Mesothelial cell of epicardium (in vitro differentiated cells): ENCODE results near the gene VEGFA. TPM values are rescaled to one million over a fixed set of nuclear protein-coding genes. Genes with fewer than 3 reads are reported as not detected.

Experiments used
- DNase-seq, 2 experiments: peaks; one replicate each; pipeline ENCODE4 v3.0.0; 2021; ENCODE audit warnings: low spot score in 2 of 2; ENCODE audit not compliant: unreplicated experiment in 2 of 2
- H3K27ac Mint-ChIP-seq: 2 replicates; pipeline ENCODE4 v1.8.0; 2021; ENCODE audit warnings: mixed read lengths
- H3K27me3 Mint-ChIP-seq: 2 replicates; pipeline ENCODE4 v1.8.0; 2021; ENCODE audit warnings: low read depth, mixed read lengths
- H3K36me3 Mint-ChIP-seq: 2 replicates; pipeline ENCODE4 v1.8.0; 2021; ENCODE audit warnings: mixed read lengths
- H3K4me1 Mint-ChIP-seq: 2 replicates; pipeline ENCODE4 v1.8.0; 2021; ENCODE audit warnings: mixed read lengths
- H3K4me3 Mint-ChIP-seq: 2 replicates; pipeline ENCODE4 v1.8.0; 2021; ENCODE audit warnings: mild to moderate bottlenecking, moderate library complexity, mixed read lengths
- H3K9me3 Mint-ChIP-seq: 2 replicates; pipeline ENCODE4 v1.8.0; 2021; ENCODE audit warnings: mixed read lengths
- total RNA-seq: library from RNA; stranded (reverse); gene quantifications from 3 replicates; pipeline ENCODE4 v1.2.1, GENCODE V29; 2021
- TF ChIP-seq, protein P1 (sequence below): fragments of 200-600 bp; sonication (generic); IDR thresholded peaks from one replicate; pipeline ENCODE4 v1.5.0; 2021; ENCODE audit warnings: antibody characterized with exemption; ENCODE audit not compliant: unreplicated experiment

Gene VEGFA
- total RNA-seq, 1 donor from 2014 or later = 185 TPM

DNA sequence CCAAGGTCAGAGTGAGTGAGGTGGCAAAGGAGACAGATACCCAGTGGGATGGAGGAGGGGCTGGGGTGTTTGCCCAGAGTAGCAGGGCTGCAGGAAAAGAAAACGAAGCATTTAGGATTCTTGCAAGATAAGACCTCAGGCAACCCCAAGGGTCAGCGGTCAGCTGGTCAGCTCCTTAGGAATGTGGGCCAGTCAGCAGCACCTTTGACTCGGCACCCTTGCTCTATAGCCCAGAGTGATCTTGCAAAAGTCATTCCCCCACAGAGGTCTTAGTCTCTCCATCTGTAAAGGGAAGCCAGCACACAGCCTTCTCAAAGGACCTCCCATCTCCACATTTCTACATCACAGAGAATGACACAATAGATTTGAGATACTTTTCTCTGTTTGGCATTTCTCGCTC lies 56.7 kb downstream of the VEGFA start:
- Mint-ChIP-seq H3K9me3 (no peaks in the 10 kb centered on the region), H3K4me3 (no peak overlapping the region), H3K27me3 (peaks cover 17% of the 10 kb centered on the region), H3K36me3 (no peaks in the 10 kb centered on the region), H3K27ac (no peak overlapping the region), H3K4me1 (no peaks in the 10 kb centered on the region)
- DNase-seq = no peak
- TF ChIP-seq, protein P1, sequence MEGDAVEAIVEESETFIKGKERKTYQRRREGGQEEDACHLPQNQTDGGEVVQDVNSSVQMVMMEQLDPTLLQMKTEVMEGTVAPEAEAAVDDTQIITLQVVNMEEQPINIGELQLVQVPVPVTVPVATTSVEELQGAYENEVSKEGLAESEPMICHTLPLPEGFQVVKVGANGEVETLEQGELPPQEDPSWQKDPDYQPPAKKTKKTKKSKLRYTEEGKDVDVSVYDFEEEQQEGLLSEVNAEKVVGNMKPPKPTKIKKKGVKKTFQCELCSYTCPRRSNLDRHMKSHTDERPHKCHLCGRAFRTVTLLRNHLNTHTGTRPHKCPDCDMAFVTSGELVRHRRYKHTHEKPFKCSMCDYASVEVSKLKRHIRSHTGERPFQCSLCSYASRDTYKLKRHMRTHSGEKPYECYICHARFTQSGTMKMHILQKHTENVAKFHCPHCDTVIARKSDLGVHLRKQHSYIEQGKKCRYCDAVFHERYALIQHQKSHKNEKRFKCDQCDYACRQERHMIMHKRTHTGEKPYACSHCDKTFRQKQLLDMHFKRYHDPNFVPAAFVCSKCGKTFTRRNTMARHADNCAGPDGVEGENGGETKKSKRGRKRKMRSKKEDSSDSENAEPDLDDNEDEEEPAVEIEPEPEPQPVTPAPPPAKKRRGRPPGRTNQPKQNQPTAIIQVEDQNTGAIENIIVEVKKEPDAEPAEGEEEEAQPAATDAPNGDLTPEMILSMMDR = no peak

DNA sequence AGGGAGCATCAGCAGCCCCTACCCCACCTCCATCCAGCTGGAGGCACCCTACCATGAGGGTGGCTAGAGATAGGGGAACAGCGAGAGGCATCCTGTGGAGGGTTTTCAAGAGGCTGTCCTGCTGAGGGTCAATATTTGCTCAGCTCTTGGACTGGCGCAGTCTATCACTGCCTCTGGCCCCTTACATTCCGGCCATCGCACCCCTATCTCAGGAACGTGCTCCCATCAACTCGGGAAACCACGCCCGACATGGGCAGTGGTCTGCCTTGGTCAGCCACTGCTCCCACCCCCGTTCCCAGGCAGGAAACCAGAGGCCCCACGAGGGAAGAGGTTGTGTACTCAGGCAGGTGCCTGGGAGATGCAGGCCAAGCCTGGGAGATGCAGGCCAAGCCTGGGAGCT lies 57.9 kb downstream of the VEGFA start:
- no peak for DNase-seq
- Mint-ChIP-seq H3K4me3 (no peak overlapping the region), H3K36me3 (no peaks in the 10 kb centered on the region), H3K9me3 (no peaks in the 10 kb centered on the region), H3K27me3 (peaks cover 12% of the 10 kb centered on the region), H3K4me1 (peaks cover 6% of the 10 kb centered on the region), H3K27ac (no peak overlapping the region)
- TF ChIP-seq, protein P1 = no peak

DNA sequence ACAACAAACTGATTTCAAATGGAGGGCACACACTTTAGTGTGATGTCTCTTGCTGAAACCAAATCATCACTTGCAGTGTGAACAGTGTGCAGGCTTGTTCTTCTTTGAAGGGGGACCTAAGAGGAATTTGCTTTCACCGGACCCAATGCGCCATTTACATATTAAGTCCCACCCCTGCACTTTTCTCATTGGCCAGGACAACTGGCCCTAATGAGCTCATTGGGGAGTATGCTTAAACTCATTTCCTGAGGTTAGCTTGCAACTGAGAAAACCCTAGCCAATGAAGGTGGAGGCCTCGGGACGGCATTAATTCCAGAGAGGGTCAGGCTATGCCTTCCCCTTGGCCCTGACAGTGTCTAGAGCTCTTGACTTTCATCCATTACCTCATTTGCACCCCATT lies 58.7 kb downstream of the VEGFA start:
- Mint-ChIP-seq H3K4me1 (peaks cover 10% of the 10 kb centered on the region), H3K27ac (no peak overlapping the region), H3K4me3 (no peak overlapping the region), H3K27me3 (peaks cover 11% of the 10 kb centered on the region), H3K9me3 (no peaks in the 10 kb centered on the region), H3K36me3 (no peaks in the 10 kb centered on the region)
- TF ChIP-seq, protein P1 = no peak
- DNase-seq = no peak

DNA sequence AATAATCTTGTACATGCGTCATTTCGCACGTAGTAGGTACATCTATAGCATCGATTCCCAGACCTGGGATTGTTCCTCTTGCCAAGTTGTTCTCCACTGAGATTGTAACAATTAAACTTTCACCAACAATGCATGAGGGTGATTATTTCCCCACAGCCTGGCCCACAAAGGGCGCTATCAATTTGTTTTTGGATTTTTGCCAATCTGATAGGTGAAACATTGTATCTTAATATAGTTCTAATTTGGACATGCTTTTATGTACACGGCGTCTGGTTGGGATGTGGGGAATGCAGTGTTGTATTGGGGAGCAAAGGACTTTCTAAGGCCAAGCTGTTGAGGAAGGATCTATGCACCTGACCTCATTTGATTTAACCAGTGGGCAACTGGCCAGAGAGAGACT lies 59.5 kb downstream of the VEGFA start:
- H3K36me3 Mint-ChIP-seq = no peaks in the 10 kb centered on the region
- peaks cover 10% of the 10 kb centered on the region for H3K4me1 Mint-ChIP-seq

DNA sequence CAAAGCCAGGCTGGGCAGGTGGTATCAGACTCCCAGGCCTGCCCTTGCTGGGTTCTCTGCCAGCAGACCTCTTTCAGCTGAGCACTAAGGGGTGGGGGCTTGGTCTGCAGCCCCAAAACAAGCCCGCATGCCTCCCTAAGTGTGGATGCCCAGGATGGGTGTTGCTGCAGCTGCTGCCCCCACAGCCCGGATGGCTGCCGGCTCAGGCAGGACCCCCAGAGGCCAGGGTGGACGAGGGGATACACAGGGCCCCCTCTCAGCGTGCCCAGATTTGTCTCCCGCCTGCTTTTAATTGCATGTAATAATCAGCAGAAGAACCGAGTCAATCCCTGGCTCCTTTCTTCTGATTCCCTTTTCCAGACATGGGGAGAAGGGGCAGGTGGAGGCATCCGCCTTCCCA lies 60.8 kb downstream of the VEGFA start:
- H3K27me3 Mint-ChIP-seq = peaks cover 11% of the 10 kb centered on the region

More for the DNA sequence above, 59.5 kb downstream of the VEGFA start:
- peaks cover 11% of the 10 kb centered on the region for H3K27me3 Mint-ChIP-seq
- no peak overlapping the region for H3K4me3 Mint-ChIP-seq
- H3K9me3 Mint-ChIP-seq = no peaks in the 10 kb centered on the region
- TF ChIP-seq, protein P1 = no peak
- no peak for DNase-seq
- H3K27ac Mint-ChIP-seq = no peak overlapping the region

DNA sequence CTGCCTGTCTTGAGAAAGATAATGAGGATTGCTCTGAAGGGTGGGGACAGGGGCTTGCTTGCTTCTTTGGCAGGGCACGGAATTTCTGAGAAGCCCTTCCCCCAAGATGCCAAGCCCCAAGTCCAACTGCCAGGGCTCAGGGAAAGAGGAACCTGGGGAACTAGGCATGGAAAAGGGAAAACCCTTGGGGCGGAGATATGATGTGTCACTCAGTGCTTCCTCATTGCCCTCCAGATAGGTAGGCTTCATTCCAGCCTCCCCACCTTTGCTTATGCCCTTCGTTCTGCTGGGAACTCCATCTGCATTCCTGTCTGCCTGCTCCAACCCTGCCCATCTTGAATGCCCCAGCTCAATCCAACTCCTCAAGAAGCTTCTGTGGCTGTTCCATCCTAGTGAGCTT lies 61.2 kb downstream of the VEGFA start:
- no peaks in the 10 kb centered on the region for H3K9me3 Mint-ChIP-seq

More for the DNA sequence above, 60.8 kb downstream of the VEGFA start:
- no peaks in the 10 kb centered on the region for H3K9me3 Mint-ChIP-seq
- H3K4me3 Mint-ChIP-seq = no peak overlapping the region
- no peaks in the 10 kb centered on the region for H3K36me3 Mint-ChIP-seq
- H3K4me1 Mint-ChIP-seq = peaks cover 10% of the 10 kb centered on the region
- TF ChIP-seq, protein P1 = no peak
- H3K27ac Mint-ChIP-seq = no peak overlapping the region
- DNase-seq = no peak

More for the DNA sequence above, 61.2 kb downstream of the VEGFA start:
- Mint-ChIP-seq H3K36me3 (no peaks in the 10 kb centered on the region), H3K27ac (no peak overlapping the region), H3K27me3 (peaks cover 11% of the 10 kb centered on the region), H3K4me1 (peaks cover 10% of the 10 kb centered on the region), H3K4me3 (no peak overlapping the region)
- DNase-seq = no peak
- TF ChIP-seq, protein P1 = no peak
